ENCODE data around the gene RCC2.

The RCC2 gene

GRCh38 chr1:17358557-17358956 is 80.9 kb downstream of the RCC2 start:
- no peaks in the 10 kb centered on the region for H3K27me3 Mint-ChIP-seq
- no peak overlapping the region for H3K4me3 Mint-ChIP-seq
- no peak overlapping the region for H3K27ac Mint-ChIP-seq
- H3K4me1 Mint-ChIP-seq (ENCODE audit: low read depth), result peaks cover 14% of the 10 kb centered on the region
- H3K36me3 Mint-ChIP-seq (ENCODE audit: low read depth), result no peaks in the 10 kb centered on the region
- no peaks in the 10 kb centered on the region for H3K9me3 Mint-ChIP-seq

All from stimulated activated naive CD8-positive, alpha-beta T cell treated with anti-CD3 and anti-CD28 coated beads, Interleukin-15, Interleukin-2, amounts not matched to agents 100 ng/mL and 50 ng/mL, for 24 hours (primary cell).